PC-3 (cell line): ENCODE measurements around the gene C5orf47. TPM values are rescaled to one million over a fixed set of nuclear protein-coding genes. Genes with fewer than 3 reads are reported as not detected.

Experiments used
- ATAC-seq: fragments of 200-7000 bp; cut with Tn5 transposase; 2 replicates; pipeline ENCODE4 v1.9.1; 2020; ENCODE audit warnings: mild to moderate bottlenecking, moderate library complexity
- BruUV-seq: library from RNA; stranded (reverse); fragments of 400-500 nt; replicated peaks from 2 replicates; lab custom pipeline; 2021; lab: Mats Ljungman, UMichigan
- CTCF ChIA-PET: fragments of 300-600 bp; sonication (Branson Sonifier 250); formaldehyde crosslinking; loops from one replicate; lab custom pipeline; 2022; ENCODE audit warnings: antibody characterized with exemption; lab: Charles Lee
- POLR2A ChIA-PET: fragments of 300-600 bp; sonication (Branson Sonifier 250); formaldehyde crosslinking; loops from one replicate; lab custom pipeline; 2022; ENCODE audit warnings: antibody characterized with exemption; ENCODE audit not compliant: unreplicated experiment; lab: Charles Lee
- DNase-seq: peaks from one replicate; pipeline ENCODE4 v3.0.0-alpha.2; 2015
- H2AFZ ChIP-seq: fragments of 300-600 bp; sonication (generic); 2 replicates; pipeline ENCODE4 v1.6.0; 2016; ENCODE audit warnings: antibody characterized with exemption, low read length
- H3F3A ChIP-seq: fragments of 300-600 bp; sonication (generic); one replicate; pipeline ENCODE4 v1.6.0; 2017; ENCODE audit warnings: antibody characterized with exemption, low read length, control low read depth, mild to moderate bottlenecking; ENCODE audit not compliant: unreplicated experiment
- H3K27ac ChIP-seq: fragments of 300-600 bp; sonication (generic); 2 replicates; pipeline ENCODE4 v1.5.1; 2016; ENCODE audit warnings: mild to moderate bottlenecking, low read length
- H3K27me3 ChIP-seq: fragments of 300-600 bp; sonication (generic); 2 replicates; pipeline ENCODE4 v1.6.1; 2016; ENCODE audit warnings: low read length, mixed read lengths
- H3K36me3 ChIP-seq: fragments of 300-600 bp; sonication (generic); 2 replicates; pipeline ENCODE4 v1.6.1; 2016; ENCODE audit warnings: low read depth, mixed run types, low read length, mixed read lengths
- H3K4me1 ChIP-seq: fragments of 300-600 bp; sonication (generic); 2 replicates; pipeline ENCODE4 v1.5.1; 2016; ENCODE audit warnings: low read length; ENCODE audit not compliant: insufficient read depth
- H3K4me2 ChIP-seq: fragments of 300-600 bp; sonication (generic); 2 replicates; pipeline ENCODE4 v1.6.0; 2016; ENCODE audit warnings: low read length
- H3K4me3 ChIP-seq: fragments of 300-600 bp; sonication (generic); 2 replicates; pipeline ENCODE4 v1.5.1; 2016; ENCODE audit warnings: mild to moderate bottlenecking, low read length, mixed read lengths
- H3K79me2 ChIP-seq: fragments of 300-600 bp; sonication (generic); 2 replicates; pipeline ENCODE4 v1.6.1; 2017; ENCODE audit warnings: low read length, mixed read lengths
- H3K9ac ChIP-seq: fragments of 300-600 bp; sonication (generic); 2 replicates; pipeline ENCODE4 v1.6.0; 2016; ENCODE audit warnings: mild to moderate bottlenecking, low read length
- H3K9me2 ChIP-seq: fragments of 300-600 bp; sonication (generic); replicated peaks from 2 replicates; pipeline ENCODE4 v1.6.1; 2016; ENCODE audit warnings: mixed run types, low read length, mixed read lengths
- H3K9me3 ChIP-seq: fragments of 300-600 bp; sonication (generic); 2 replicates; pipeline ENCODE4 v1.6.1; 2016; ENCODE audit warnings: low read length, mixed read lengths
- H4K20me1 ChIP-seq: fragments of 300-600 bp; sonication (generic); 2 replicates; pipeline ENCODE4 v1.6.1; 2016; ENCODE audit warnings: low read length, mixed read lengths
- EZH2 ChIP-seq: fragments of 300-600 bp; sonication (generic); IDR thresholded peaks from one replicate; pipeline ENCODE4 v1.6.1; 2017; ENCODE audit warnings: antibody characterized with exemption, mild to moderate bottlenecking, low read length; ENCODE audit not compliant: unreplicated experiment
- EZH2phosphoT487 ChIP-seq: fragments of 300-600 bp; sonication (generic); IDR thresholded peaks from 2 replicates; pipeline ENCODE4 v1.6.1; 2018; ENCODE audit warnings: mild to moderate bottlenecking, antibody characterized with exemption, low read length, borderline replicate concordance
- intact Hi-C: fragments of 100-400 bp; cut with micrococcal nuclease; formaldehyde crosslinking; loops from 2 replicates; pipeline ENCODE4 v1.9.0; 2023
- total RNA-seq: library from RNA; depleted of rRNA; stranded (reverse); fragments of >200 nt; gene quantifications from 2 replicates; pipeline ENCODE4 v1.2.3, GENCODE V29; 2014
- TF ChIP-seq, protein P1 (sequence below): fragments of 300-600 bp; sonication (generic); conservative IDR thresholded peaks from 2 replicates; pipeline ENCODE4 v1.5.1; 2017; ENCODE audit warnings: antibody characterized with exemption, low read depth, mild to moderate bottlenecking, low read length

The C5orf47 gene
- total RNA-seq, 1 experiment from 2014 or later: not detected

DNA sequence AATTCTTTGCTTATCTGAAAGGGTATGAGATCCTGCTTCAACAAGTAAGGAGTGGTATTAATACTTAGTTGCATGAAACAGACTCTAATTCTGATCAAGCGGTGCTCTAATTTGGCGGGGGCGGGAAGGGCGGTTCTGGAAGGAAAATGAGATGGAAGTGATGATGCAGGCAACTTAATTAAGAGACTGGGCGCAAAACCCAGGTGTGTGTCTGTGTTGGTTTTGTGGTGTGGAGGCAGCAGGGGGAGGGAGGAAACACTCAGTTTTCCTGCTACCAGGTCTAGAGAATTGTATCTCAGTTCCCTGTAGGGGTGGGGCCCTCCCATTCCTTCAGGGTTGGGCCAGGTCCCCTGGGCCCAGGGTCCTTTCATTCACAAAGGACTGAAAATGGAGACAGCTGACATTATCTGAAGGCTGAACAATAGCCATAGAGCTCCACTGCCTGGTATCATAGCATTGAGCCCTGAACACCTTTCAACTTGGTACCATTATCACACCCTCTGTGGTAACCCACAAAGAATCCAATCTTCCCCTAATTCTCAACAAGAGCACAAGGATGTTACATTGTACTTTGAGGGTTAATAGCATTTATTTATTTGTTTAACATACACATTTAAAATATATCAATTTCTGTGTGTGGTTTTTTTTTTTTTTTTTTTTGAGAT lies 17.2 kb upstream of the C5orf47 start:
- no peaks in the 10 kb centered on the region for H3F3A ChIP-seq
- ChIA-PET CTCF (no interaction called here), POLR2A (interaction anchor here (0.5 to 1.5 kb wide), 3 partner anchors 58 to 84 kb away, joined by 3 to 4 read pairs (median 4); partner anchors contain the start of gene CPEB4)
- H3K9me2 ChIP-seq: no peaks in the 10 kb centered on the region
- intact Hi-C loops: no loop called here
- no peaks in the 10 kb centered on the region for H3K9me3 ChIP-seq
- TF ChIP-seq EZH2 (no peak), EZH2phosphoT487 (no peak)
- TF ChIP-seq, protein P1, sequence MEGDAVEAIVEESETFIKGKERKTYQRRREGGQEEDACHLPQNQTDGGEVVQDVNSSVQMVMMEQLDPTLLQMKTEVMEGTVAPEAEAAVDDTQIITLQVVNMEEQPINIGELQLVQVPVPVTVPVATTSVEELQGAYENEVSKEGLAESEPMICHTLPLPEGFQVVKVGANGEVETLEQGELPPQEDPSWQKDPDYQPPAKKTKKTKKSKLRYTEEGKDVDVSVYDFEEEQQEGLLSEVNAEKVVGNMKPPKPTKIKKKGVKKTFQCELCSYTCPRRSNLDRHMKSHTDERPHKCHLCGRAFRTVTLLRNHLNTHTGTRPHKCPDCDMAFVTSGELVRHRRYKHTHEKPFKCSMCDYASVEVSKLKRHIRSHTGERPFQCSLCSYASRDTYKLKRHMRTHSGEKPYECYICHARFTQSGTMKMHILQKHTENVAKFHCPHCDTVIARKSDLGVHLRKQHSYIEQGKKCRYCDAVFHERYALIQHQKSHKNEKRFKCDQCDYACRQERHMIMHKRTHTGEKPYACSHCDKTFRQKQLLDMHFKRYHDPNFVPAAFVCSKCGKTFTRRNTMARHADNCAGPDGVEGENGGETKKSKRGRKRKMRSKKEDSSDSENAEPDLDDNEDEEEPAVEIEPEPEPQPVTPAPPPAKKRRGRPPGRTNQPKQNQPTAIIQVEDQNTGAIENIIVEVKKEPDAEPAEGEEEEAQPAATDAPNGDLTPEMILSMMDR: no peak
- no peak overlapping the region for H3K4me2 ChIP-seq
- no TSS peak for BruUV-seq
- peaks cover 36% of the 10 kb centered on the region for H3K4me1 ChIP-seq
- ATAC-seq: no peak
- H3K9ac ChIP-seq: no peak overlapping the region
- no peak for DNase-seq
- H3K79me2 ChIP-seq: no peaks in the 10 kb centered on the region
- no peaks in the 10 kb centered on the region for H3K36me3 ChIP-seq
- no peak overlapping the region for H2AFZ ChIP-seq
- no peak overlapping the region for H3K27ac ChIP-seq
- H3K4me3 ChIP-seq: no peak overlapping the region
- no peaks in the 10 kb centered on the region for H3K27me3 ChIP-seq
- H4K20me1 ChIP-seq: no peaks in the 10 kb centered on the region

DNA sequence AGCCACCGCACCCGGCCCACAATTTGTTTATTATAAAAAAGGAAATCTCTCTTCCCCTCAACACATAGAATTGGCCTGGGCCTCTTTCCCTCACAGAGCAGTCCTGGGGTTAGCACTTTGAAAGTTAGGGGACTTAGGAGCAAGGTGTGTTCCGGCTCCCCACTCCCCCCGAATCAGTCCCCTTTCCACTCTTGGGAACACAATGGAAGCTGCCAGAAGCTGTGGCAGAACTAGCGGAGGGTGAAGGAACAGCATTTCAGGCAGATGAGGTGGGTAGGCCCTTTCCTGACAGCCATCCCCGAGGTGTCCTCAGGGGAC lies 16.4 kb upstream of the C5orf47 start:
- POLR2A ChIA-PET: interaction anchor here (0.6 kb wide), 1 partner anchor 59 kb away, joined by 3 read pairs; no protein-coding TSS in a partner anchor
- peak overlapping the region; percentile 68; the same call in 1 of the 2 replicates for H3K4me3 ChIP-seq
- H3K27ac ChIP-seq: peak overlapping the region; percentile 7; the same call in 1 of the 2 replicates
- peak overlapping the region; percentile 93 for H2AFZ ChIP-seq
- no peaks in the 10 kb centered on the region for H3K27me3 ChIP-seq
- no peaks in the 10 kb centered on the region for H3K36me3 ChIP-seq
- no peak for DNase-seq
- no peaks in the 10 kb centered on the region for H3K9me3 ChIP-seq
- ATAC-seq: no peak
- CTCF ChIA-PET: interaction anchor here (0.6 to 2.2 kb wide), 5 partner anchors 9 to 357 kb away, joined by 4 to 15 read pairs (median 8); partner anchors contain the start of gene CPEB4
- H3K4me1 ChIP-seq: peaks cover 36% of the 10 kb centered on the region
- H3F3A ChIP-seq: no peaks in the 10 kb centered on the region
- no peaks in the 10 kb centered on the region for H4K20me1 ChIP-seq
- H3K9me2 ChIP-seq: no peaks in the 10 kb centered on the region
- H3K4me2 ChIP-seq: peak overlapping the region; percentile 86
- TSS peak; percentile 72 for BruUV-seq
- TF ChIP-seq EZH2 (no peak), EZH2phosphoT487 (no peak)
- TF ChIP-seq, protein P1: no peak
- intact Hi-C loops: no loop called here
- no peaks in the 10 kb centered on the region for H3K79me2 ChIP-seq
- H3K9ac ChIP-seq: peak overlapping the region; percentile 26; the same call in 1 of the 2 replicates
